SH-SY5Y (cell line): ENCODE results near the gene HLA-DOB.

Experiments used
- GATA2 ChIP-seq: IDR thresholded peaks from 2 replicates; pipeline ENCODE4 v1.6.1; 2011; ENCODE audit warnings: mild to moderate bottlenecking, low read depth, low read length
- GATA3 ChIP-seq: IDR thresholded peaks from 2 replicates; pipeline ENCODE4 v1.6.1; 2011; ENCODE audit warnings: low read depth, mild to moderate bottlenecking, low read length, moderate library complexity

The HLA-DOB gene

GRCh38 chr6:32816746-32817204 lies at the start of gene HLA-DOB:
Gene HLA-DOB, minus strand, starts transcription at chr6:32817002. Its CDS starts 51 bp downstream, at chr6:32816951.
- TF ChIP-seq GATA2: no peak
- TF ChIP-seq GATA3: no peak

- TF ChIP-seq GATA2: no peak
- TF ChIP-seq GATA3: no peak
Measured at GRCh38 chr6:32865724-32866443, 49.1 kb upstream of the HLA-DOB start.

GRCh38 chr6:32862725-32863124 lies 45.9 kb upstream of the HLA-DOB start:
- TF ChIP-seq GATA3 (no peak), GATA2 (no peak)

GRCh38 chr6:32860674-32861073 lies 43.9 kb upstream of the HLA-DOB start:
- TF ChIP-seq GATA3 (no peak), GATA2 (no peak)

- TF ChIP-seq GATA2: no peak
- no peak for TF ChIP-seq GATA3
Measured at GRCh38 chr6:32858194-32858593, 41.4 kb upstream of the HLA-DOB start.

- TF ChIP-seq GATA3: no peak
- no peak for TF ChIP-seq GATA2
Measured at GRCh38 chr6:32857156-32857891, 40.5 kb upstream of the HLA-DOB start.

- TF ChIP-seq GATA2 (no peak), GATA3 (no peak)
Measured at GRCh38 chr6:32855467-32856174, 38.8 kb upstream of the HLA-DOB start.

GRCh38 chr6:32854376-32855178 lies 37.8 kb upstream of the HLA-DOB start:
- no peak for TF ChIP-seq GATA2
- TF ChIP-seq GATA3: no peak

- TF ChIP-seq GATA2 (no peak), GATA3 (no peak)
Measured at GRCh38 chr6:32853541-32854375, 37.0 kb upstream of the HLA-DOB start, which contains the start of the genes PSMB9 and TAP1. Gene PSMB9, plus strand, starts transcription at chr6:32854192. Its CDS starts 38 bp downstream, at chr6:32854230. Gene TAP1, minus strand, starts transcription at chr6:32853704. Its CDS starts 68 bp downstream, at chr6:32853636.

GRCh38 chr6:32852844-32853540 lies 36.2 kb upstream of the HLA-DOB start:
- no peak for TF ChIP-seq GATA2
- TF ChIP-seq GATA3: no peak

GRCh38 chr6:32852018-32852843 lies 35.4 kb upstream of the HLA-DOB start:
- TF ChIP-seq GATA3: no peak
- TF ChIP-seq GATA2: no peak
